Right kidney (tissue), 1 donor: ENCODE results near the gene TUBGCP3.
"Not testable (repeated sequence)": the region's sequence is repeated elsewhere in the genome, so short reads cannot be mapped to it uniquely, and the experiment has no call there.

Experiments
- DNase-seq: peaks from one replicate; pipeline ENCODE4 v3.0.0-alpha.2; 2016

TUBGCP3 gene

DNA sequence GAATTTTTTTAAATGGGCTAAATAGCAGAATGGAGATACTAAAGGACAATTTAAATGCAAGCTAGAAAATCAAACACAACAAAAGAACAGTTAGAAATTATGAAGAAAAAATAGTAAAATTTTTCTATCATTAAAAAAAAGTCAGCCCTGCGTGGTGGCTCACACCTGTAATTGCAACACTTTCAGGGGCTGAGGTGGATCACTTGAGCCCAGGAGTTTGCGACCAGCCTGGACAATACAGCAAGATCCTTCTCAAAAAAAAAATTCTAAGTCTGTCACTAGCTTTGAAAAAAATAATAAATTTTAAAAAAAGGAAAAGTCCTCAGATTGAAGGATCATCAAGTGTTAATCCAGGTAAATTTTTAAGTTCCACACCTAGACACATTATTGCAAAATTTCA is 7.7 kb downstream of the TUBGCP3 start:
- DNase-seq = no peak

DNA sequence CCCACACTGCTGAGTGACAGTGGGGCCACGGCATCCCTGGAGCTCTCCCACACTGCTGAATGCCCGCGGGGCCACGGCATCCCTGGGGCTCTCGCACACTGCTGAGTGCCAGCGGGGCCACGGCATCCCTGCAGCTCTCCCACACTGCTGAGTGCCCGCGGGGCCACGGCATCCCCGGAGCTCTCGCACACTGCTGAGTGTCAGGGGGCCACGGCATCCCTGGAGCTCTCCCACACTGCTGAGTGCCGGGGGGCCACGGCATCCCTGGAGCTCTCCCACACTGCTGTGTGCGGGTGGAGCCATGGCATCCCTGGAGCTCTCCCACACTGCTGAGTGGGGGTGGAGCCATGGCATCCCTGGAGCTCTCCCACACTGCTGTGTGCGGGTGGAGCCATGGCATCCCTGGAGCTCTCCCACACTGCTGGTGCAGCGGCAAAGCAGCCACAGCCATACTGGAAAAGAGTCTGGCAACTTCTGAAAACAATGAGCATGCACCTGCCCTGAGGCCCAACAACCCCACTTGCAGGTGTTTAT is 8.6 kb downstream of the TUBGCP3 start:
- DNase-seq = no peak

DNA sequence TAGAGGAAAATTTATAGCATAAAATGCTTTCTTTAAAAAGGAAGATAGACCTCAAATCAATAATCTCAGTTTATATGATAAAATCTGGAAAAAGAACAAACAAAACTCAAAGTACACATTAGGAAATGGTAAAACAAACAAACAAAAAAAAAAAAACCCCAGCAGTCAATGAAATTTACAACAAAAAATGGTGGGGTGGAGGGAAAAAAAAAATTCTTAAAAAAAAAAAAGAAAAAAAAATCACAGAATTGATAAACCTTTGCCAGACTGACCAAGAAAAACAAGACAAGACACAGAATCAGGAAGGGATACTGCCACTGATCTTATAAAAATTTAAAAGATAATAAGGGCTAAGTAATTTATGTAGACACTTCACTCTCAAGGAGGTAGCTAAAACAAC is 11.2 kb downstream of the TUBGCP3 start:
- no peak for DNase-seq

DNA sequence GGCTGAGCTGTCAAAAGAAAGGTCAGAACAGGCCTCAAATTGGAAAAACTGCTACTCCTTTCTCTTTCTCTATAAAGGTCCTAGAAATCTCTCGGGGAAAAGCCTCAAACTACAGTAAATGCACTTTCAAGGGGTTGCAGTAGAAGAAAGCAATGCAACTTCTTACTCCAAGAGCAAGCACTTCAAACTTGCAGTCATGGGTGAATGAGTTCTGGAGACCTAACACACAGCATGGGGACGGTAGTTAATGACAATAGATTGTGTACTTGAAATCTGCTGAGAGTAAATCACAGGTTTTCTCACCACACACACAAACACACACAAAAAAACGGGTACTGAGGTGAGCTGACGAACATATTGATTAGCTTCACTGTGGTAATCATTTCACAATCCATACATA is 11.8 kb downstream of the TUBGCP3 start:
- no peak for DNase-seq

DNA sequence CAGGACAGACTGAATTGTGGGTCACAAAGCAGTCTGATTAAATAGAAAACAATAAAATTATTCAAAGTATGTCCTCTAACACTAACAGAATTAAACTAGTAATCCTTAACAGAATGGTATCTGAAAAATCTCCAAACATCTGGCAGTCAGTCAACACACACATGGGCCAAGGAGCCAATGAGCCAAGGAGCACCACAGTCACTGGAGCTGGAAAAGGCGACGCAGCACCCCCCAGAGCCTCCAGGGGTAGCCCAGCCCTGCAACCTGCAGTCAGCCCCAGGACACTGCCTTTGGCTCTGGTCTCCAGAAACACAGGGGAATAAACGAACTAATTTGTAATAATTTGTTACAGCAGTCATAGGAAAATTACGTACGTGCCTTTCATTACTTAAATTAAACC is 12.3 kb downstream of the TUBGCP3 start:
- no peak for DNase-seq

DNA sequence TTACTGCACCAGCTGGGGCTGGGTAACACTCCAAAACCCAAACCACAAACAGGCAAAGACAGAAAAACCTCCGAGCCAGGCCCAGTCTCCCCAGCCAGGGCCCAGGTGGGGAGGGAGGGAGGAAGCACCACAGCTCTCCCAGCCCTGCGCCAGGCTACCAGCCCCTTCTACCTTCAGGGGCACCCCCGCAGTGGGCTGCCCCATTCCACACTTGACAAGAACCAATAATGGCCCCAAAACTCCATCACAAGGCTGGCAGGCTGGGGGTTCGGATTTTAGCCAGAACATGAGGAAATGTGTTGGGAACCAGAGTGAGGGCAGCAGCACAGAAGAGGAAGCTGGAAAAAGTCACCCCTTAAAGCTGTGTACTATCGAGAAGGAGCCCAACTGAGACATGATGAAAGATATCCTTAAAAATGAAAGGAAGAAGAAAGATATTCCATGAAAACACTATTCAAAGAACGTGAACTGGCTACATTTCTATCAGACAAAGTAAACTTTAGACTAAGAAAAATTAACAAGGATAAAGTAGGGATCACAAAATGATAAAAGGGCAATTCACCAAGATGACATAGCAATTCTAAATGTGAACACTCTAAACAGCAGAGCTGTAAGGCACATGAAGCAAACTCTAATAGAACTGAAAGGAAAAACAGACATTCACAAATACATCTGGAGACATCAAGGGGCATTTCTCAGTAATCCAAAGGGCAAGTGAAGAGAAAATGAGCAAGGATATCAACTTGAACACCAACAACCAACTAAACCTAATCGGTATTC is 12.9 kb downstream of the TUBGCP3 start:
- no peak for DNase-seq

DNA sequence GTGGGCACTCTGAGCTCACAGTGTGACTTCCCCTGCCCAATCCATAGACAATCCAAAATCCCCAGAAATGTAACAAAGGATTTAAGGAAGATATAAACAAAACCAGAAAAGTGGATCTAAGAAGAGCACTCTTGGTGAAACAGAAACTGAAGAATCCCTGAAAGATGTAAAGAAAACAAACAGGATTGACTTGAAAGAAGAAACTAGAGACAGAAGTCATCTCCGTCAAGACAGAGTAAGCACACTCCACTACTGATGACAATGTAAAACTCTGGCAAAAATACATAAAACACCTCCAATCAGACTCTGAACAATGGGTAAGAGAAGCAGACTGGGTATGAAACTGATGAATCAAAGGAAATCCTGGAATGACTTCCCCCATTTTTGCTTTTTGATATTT is 13.5 kb downstream of the TUBGCP3 start:
- DNase-seq = no peak

DNA sequence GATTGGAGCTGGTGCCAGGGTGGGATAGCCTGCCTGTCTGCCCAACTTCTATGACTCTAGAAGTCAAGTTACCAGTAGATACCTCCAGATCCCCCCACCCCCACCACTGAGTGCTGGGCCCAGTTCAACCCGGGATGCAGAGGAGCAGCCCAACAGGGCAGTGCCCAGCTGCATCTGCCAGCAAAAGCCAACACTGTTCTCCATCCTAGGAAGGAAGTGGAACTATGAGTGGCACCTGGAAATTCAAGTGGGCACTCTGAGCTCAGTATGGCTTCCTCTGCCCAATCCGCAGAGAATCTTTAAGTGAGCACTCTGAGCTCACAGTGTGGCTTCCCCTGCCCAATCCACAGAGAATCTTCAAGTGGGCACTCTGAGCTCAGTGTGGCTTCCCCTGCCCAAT is 14.2 kb downstream of the TUBGCP3 start:
- no peak for DNase-seq

DNA sequence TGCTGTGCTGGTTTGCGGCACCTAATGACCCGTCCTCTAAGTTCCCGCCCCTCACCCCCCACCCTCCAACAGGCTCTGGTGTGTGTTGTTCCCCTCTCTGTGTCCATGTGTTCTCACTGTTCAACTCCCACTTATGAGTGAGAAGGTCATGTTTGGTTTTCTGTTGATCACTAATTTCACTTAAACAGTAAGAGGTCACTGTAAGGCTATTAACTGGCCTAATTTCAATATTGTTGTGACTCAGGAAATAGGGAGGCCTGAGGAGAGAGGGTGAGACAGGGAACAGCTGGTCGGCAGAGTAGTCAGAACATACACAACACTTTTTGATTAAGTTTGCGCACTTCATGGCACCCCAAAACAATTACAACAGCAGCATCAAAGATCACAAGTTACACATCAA is 15.6 kb downstream of the TUBGCP3 start:
- DNase-seq = no peak

DNA sequence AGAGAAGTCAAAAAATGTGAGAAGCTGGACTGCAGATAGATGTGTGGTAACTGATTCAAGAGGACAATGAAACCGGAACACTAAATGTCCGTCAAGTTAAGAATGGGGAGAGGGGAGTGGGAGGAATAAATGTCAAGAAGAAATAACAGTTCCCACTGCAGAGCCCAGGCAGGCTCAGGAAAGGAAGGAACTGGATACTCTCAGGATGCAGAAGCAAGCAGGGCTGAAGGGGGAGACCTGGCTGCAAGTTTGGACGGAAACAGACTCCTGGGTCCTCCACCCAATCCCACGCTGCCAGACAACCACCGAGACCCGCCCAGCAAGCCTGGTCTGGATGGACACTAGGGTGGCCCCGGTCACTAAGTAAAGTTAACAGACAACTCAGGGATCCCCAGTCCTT is 18.1 kb downstream of the TUBGCP3 start:
- no peak for DNase-seq

DNA sequence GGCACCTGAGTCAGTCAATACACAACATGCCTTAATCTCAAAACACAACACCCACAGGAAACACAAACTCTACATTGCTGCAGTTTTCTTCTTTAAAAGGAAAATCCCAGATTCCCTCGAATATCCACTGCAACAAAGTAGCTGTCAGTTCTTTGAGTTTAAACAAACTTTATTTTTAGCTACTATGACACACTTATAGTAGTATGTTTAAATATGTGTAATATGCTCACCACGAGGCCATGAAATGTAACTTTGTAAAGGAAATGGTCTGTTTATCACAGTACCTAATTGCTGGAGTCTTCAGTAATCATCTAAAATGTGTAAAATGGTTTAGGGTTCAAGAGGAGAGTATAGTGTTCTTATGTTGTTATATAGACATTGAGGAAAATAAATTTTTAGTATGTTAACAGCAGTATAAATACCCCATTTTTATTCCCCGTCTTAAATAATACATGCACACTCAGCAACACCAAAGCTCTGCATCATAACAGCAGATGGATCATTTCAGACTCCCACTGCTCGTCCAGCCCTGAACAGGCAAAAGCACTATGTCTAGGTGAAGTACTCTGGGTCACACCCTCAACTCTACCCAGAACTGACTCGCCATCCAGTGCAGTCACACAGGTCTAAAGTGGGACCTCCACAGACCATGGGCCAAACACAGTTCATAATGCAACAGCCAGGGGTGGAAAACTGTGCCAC is 20.6 kb downstream of the TUBGCP3 start:
- DNase-seq = no peak

DNA sequence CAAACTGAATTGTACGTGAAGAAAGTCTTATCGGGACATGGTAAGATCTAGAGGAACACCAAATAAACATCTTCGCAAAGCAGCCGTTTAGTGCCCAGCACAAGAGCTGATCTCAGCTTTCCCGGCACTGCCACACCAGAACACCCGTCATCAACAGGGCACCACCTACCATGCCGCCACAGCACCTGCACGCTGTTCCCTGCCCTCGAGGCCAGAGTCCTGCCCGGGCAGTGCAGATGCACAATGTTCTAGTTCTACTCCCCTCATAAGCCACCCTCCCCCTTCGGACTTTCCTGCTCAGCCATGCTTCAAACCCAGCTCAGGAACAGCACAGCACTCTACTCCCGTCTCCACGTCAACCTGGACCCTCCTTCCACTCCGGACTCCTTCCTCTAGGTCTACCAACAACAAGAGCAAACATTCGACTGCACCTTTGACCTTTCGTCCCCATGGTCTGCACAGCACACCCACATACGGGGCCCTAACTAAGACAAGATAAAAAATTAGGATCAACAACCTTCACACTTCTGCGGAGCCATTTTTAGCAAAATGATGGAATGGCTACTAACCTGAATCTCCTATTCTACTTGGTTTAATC is 25.1 kb downstream of the TUBGCP3 start:
- DNase-seq = no peak

DNA sequence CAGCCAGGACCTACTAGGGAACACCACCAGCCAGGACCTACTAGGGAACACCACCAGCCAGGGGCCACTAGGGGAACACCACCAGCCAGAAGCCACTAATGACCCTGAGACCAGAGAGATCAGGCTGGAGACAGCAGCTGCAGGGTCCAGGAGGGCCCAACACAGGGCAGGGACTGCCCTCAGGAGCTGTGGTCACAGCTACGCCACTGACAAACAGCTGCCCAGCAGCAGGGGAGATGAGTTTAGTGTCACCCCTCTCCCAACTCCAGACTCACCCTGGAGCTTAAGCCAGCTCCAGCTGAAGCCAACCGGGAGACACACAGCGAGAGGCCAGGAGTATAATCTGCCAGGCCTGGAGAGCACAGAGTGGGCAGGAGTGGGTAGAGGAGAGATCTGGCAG is 25.7 kb downstream of the TUBGCP3 start:
- no peak for DNase-seq

DNA sequence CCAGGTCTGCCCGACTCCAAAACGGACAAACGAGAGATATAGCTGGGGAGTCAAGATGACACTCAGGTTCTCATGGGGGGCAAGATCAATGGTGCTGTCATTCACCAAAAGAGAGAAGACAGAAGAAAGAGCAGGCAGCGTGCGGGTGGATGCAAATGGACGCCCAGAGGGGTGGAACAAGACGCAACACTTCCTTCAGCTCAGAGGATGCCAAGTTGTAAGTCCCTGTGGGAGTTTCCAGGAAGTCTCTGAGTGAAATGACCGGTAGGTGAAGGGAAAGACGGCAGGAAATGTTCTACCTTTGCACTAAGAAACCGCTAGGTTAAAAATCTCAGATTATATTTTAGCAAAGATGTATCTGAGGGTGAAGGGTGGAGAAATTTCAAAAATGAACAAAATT is 26.5 kb downstream of the TUBGCP3 start:
- DNase-seq = no peak

DNA sequence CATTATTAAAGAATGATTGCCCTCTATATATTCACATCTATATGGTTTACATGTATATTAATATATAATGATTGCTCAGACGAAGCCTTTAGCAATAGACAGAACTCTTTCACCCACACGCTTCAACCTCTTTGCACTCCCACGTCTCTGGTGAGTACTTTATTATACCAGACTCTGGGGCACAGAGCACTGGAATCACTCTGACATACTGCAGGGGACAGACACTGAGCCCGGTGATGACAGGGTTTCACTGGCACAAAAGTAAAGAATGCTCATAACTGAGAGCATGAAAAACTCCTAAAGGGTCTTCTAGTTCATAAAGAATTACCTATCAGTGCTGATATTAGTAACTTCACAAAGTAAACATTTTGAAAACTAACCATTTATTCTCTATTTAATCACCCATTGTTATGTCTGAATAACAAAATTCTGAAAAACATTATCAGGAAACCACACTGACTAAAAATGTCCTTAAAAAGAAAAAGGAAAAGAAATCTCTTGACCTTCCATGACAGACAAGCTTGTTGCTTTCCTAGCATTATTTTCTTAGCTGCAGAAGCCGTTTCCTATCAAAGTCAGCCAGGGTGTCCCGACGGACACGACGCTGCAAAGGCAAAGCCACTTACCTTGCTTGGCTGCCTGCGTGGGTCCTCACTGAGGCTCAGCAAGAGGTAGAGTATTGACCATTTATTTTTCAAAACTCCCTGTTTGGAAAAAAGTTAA is 29.1 kb downstream of the TUBGCP3 start:
- DNase-seq = no peak

DNA sequence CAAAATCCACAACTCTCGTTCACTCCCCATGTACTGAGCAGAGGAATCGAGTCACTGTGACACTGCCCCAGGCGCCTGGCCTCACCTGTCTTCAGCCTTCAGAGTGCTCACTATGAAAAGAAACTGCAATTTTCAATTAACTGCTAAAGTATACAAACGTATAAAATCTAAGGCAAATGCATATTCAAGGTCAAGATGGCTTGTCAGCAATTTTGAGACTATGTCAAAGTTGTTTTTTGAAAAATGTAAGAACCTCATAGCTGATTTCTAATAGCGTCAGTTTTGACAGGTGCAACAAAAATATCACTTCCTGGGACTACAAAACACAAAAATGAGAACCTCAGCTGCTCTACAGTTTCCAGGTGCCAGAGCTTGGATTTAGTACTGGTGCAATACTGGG is 31.4 kb downstream of the TUBGCP3 start:
- DNase-seq = no peak

DNA sequence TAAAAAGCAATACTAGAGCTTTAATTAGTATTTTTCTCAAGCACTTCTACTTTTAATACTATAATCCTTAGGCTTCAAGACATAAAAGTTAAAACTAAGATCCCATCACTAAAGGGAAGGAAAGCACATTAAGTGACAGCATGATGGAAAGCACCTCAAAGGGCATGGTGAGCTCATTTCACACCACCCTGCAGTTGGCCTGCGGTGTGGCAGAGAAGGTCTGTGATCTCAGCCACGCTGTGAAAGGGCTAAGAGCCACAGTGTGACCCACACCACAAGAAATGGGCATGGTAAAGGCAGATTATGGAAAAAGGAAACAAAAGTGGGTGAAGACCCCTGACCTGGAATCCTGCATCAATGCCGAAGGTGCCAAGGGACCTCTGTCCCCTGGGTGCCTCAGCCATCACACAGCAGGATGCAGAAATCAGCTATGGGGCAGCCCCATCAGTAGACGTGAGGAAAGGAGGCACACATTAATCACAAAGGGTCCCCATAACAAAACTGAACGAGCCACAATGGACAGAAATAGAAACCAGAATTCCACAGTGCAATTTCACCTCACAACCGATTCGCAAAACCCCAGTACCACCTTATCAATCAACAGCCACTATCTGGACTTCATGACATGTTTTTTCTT is 33.6 kb downstream of the TUBGCP3 start:
- DNase-seq = no peak

DNA sequence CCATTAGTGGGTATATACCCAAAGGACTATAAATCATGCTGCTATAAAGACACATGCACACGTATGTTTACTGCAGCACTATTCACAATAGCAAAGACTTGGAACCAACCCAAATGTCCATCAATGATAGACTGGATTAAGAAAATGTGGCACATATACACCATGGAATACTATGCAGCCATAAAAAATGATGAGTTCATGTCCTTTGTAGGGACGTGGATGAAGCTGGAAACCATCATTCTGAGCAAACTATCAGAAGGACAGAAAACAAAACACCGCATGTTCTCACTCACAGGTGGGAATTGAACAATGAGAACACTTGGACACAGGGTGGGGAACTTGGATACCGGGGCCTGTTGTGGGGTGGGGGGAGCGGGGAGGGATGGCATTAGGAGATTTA is 39.0 kb downstream of the TUBGCP3 start:
- DNase-seq = not testable (repeated sequence)

DNA sequence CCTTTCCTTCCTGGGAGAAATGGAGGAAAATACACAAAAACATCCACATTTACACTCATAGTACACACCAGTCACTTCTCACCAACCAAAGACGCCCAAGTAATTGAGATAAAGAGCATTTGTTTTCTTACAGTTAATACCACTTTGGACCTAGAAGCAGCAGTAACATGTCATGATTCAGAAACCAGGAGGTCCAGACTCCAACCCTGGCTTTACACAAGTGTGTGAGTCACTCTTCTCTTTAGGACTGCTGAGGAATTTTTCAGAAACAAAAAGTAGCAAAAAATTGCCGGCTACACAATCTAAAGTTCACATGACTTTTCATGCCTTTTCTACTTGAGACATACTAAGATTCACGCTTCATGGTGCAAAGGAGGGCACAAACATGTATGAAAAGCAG is 42.1 kb downstream of the TUBGCP3 start:
- DNase-seq = no peak

DNA sequence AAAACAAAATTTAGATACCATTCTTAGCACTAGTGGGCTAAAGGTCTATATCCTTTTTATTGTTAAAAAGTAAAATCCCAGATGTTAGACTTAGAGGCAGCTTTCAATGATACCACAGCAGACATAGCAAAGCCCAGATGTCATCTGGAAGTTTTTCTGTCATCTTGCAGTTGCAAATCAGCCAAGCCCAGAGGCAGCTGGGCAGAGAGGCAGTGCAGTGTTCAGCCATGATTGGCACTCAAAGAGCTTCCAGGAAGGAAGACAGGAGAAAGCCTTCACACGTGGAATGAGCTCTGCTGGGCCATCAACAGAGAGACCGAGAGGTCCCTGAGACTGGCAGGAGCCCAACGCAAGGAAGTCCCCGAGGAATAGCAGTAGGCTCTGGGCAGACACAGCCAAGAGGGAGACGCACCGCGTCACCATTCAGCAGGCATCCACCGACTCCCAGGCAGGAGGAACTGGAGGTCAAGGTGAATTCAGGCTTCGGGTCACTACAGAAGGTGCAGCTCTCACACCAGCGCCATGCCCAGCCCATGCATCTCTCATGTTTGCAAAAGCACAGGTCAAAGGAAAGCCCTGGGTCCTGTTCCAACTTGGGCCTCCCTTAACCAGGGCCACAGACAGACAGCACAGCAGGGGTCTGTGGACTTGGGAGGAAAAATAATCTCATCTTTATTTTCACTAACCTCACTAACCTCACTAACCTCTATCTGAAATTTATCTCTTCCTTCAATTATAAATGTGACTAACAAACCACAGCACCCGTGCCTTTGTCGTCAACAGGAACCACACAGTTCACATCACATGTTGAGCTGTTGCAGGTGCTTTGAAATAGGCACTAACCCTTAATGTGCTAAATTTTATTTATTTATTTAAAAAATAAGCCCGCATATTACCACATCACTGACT is 54.9 kb downstream of the TUBGCP3 start:
- DNase-seq = no peak

DNA sequence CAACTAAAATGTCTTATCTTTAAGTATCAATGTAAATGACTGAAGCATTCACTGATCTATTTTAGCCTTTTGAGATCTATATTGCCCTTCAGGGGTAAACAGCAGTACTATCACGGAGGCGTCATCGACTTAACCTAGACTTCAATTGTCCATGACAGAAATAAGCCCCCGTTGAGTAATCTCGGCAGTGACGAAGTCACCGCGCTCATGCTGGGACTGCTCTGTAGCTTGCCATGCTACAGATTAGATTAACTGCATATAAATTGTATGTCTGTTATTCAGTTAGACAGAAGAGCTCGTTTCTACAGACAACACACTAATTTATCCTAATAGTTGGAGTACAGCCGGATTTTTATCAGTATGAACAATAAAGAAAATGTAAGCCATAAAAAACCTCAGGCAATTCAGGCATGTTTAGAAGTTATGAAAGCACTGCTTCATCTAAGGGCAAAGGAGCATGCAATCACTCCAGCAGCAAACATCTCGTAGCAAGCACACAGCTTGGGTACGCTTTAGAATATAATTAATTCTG is 56.6 kb downstream of the TUBGCP3 start:
- DNase-seq = no peak
